Uterus (tissue), 2 donors: ENCODE measurements around the gene L1CAM.

Source experiments
- POLR2A ChIP-seq, 2 donors: fragments of 450-650 bp; IDR thresholded peaks; one replicate each; pipeline ENCODE4 v1.6.1; 2016; ENCODE audit warnings: antibody characterized with exemption in 2 of 2, mild to moderate bottlenecking in 1 of 2, moderate library complexity in 1 of 2
- TF ChIP-seq, protein P1 (sequence below), 4 experiments: fragments of 200-600 bp in 2 of 4; fragments of 450-650 bp in 2 of 4; sonication (generic) in 2 of 4; IDR thresholded peaks; one replicate each; pipeline ENCODE4 v1.5.1; 2016 to 2019; ENCODE audit warnings: antibody characterized with exemption in 4 of 4, mild to moderate bottlenecking in 2 of 4, moderate library complexity in 1 of 4

DNA sequence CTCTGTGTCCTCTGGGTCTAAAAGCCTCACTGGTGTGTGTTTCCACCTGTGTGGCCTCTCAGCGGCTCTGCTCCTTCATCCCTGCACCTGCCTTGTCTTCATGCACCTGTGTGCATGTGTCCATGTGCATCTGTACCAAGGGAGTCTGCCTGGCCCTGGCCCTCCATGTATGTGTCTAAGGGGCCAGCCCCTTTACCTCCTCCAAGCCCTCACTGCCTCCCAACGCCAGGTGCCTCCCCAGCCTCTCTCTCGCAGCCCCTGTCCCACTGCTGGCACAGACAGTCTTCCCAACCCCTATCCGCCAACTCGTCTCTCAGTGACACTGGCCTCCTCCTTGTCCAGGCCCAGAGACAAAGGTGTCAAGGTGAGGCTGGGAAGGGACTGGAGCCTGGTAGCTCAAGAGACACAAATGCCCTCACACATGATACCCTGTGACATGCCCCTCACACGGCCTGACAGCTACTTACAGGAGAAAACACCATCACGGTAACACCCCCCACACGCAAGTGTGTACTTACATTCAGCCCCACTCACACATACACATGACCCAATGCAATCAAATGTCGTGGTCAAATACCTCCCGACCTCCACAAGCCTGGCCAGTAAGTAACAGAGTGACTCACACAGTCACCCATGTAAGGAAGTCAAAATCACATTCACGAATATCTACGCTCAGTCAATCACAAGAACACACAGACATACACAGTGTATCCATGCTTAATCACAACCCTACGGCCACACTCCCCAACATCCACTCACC lies 11.4 kb downstream of the L1CAM start:
- TF ChIP-seq POLR2A (IDR thresholded peaks at IDR 0.05), result no peak
- TF ChIP-seq, protein P1, sequence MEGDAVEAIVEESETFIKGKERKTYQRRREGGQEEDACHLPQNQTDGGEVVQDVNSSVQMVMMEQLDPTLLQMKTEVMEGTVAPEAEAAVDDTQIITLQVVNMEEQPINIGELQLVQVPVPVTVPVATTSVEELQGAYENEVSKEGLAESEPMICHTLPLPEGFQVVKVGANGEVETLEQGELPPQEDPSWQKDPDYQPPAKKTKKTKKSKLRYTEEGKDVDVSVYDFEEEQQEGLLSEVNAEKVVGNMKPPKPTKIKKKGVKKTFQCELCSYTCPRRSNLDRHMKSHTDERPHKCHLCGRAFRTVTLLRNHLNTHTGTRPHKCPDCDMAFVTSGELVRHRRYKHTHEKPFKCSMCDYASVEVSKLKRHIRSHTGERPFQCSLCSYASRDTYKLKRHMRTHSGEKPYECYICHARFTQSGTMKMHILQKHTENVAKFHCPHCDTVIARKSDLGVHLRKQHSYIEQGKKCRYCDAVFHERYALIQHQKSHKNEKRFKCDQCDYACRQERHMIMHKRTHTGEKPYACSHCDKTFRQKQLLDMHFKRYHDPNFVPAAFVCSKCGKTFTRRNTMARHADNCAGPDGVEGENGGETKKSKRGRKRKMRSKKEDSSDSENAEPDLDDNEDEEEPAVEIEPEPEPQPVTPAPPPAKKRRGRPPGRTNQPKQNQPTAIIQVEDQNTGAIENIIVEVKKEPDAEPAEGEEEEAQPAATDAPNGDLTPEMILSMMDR (IDR thresholded peaks at IDR 0.05), result no peak
